ENCODE data around the gene SV2B.

Gene SV2B

DNA sequence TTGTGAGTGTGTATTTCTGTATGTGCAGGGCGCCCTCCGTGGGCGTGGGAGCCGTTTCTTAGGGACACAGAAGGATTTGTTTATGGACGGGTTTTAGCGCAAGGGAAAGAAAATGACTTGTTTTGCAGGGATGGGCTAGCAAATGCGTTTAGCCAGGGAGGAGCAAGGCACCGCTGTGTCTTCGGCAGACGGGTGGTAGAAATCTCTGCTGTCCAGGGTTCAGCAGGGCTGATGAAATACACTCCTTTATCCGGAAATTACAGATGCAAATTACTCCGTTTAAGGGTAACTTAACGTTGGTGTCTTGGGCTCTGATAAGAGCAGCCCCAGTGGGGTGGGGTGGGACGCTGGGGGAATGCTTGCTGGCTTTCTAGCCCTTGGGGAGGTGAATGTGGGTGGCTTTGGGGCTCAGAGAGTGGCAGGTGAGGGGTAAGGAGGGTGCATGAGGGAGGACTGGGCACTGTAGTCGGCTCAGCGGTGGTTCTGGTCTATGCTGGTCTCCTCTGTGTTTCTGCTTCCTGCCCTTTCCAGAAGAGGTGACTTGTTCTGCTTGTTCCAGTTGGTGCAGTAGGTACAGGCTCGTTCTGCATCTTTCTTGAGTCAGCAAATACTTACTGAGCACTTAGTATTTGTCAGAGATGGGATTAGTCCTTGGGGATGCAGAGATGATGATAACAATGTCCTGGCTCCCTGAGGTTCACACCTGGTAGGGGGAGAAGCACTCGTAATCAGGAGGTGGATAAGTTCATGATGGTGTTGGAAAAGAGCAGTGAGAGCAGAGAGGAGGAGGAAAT lies 954 bp downstream of the SV2B start:
- in situ Hi-C loops (cut with MboI; ENCODE audit: low sequenced_read_pairs): no loop called here

DNA sequence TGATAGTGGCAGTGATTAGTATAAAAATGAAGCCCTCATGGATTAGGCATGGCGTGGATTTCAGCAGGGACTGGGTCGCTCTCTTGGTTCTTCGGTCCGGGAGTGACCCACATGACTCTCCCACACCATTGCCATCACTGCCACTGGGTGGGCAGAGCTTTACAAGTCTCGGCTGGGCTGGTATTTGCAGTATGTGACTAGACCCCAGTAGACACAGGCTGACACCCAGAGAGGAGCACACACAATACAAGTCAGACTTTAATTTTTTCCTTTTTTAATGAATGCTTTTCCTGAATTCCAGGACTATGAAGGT lies 1.5 kb downstream of the SV2B start:
- in situ Hi-C loops (cut with MboI; ENCODE audit: low sequenced_read_pairs): no loop called here

DNA sequence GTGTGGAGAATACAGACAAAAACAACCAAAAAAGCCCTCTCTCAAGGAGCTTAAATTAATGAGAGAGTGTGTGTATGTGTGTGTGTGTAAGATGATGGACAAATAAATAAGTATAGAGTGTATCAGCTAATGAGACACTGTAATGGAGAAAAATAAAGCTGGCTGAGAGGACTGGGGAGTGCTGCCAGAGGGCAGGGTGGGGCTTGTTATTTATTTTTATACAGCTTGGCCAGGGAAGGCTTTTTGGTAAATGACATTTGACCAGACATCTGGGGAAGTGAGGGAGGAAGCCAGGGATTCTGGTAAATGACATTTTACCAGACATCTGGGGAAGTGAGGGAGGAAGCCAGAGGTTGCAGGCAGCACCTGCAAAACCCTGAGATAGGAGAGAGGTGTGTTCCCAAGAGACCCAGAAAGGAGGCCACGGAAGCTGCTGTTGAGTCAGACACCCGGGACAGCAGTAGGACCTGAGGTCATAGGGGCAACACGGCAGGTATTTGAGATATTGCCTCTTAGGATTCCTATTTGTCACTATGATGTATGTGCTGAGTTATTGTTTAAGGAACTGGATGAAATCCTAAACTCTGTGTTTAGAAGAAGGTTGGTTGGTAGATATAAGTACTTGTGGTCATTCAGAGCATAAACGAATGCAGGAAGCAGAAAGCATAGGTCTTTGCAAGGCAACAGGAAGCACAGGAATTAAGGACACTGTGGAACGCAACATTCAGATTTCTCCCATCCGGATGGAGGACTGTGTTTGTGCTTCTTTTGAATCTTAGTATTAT lies 2.7 kb downstream of the SV2B start:
- in situ Hi-C loops (cut with MboI; ENCODE audit: low sequenced_read_pairs): no loop called here

DNA sequence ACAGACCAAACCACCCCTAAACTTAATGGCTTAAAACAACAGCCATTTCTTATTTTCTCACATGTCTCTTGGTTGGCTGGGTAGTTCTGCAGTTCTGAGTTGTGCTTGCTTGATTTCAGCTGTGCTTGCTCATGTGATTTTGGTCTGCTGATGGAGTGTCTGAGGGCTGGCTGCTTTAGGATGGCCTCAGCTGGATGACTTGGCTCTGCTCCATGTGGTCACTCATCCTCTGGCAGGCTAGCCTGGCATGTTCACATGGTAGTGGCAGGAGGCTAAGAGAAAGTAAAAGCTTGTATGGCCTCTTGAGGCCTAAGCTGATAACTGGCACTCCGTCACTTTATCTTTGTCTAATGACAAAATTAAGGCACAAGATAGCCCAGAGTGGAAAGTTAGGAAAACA lies 4.1 kb downstream of the SV2B start:
- in situ Hi-C loops (cut with MboI; ENCODE audit: low sequenced_read_pairs): no loop called here

DNA sequence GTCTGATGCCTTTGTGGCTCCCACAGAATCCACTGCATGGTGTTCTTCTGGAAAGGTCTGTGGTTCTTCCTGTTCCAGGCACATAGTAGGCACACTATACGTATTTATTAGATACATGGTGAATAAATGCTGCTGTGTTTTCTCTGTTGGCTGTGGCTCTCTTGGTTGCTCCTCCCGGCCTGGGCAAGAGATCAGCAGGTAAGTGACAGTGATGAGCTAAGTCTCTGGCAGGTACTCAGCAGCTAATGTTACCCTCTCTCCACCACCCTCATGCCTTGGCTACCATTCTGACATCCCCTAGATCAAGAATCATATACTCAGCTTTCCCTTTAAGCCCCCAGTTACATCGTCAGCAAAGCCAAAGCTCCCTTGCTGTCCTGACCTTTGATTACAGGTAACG lies 8.4 kb downstream of the SV2B start:
- in situ Hi-C loops (cut with MboI; ENCODE audit: low sequenced_read_pairs): no loop called here

DNA sequence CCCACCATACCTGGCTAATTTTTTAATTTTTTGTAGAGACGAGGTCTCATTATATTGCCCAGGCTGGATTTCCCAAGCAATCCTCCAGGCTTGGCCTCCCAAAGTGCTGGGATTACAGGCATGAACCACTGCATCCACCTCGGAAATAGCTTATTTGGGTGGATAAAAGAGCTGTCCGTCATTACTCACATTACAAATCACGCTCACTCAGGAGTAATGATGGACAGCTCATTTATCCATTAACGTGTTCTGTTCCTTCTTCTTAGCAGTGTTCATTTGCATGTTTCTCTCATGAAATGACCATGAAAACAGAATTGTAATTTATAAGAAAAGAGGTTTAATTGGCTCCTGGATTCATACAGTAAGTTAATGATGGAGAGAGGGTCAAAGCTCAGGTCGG lies 9.8 kb downstream of the SV2B start:
- in situ Hi-C loops (cut with MboI; ENCODE audit: low sequenced_read_pairs): no loop called here

DNA sequence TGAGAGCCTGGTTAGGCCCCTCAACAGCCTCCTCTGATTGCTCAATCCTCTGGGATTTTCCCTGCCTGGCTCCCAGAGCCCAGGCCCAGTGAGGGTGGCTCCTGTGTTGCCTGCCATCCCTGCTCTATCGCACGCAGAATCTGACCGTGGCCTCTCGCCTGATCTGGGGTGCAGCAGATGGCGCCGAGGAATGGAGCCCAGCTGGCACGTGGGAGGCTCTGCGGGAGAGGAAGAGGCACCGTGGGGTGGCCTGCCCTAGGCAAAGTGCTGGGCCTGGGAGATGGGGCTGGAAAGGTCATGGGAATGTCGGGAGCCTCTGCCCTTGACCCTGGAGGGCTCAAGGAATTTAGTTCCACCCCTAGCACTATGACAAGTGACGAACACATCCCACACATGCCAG lies 10.3 kb downstream of the SV2B start:
- in situ Hi-C loops (cut with MboI; ENCODE audit: low sequenced_read_pairs): no loop called here

DNA sequence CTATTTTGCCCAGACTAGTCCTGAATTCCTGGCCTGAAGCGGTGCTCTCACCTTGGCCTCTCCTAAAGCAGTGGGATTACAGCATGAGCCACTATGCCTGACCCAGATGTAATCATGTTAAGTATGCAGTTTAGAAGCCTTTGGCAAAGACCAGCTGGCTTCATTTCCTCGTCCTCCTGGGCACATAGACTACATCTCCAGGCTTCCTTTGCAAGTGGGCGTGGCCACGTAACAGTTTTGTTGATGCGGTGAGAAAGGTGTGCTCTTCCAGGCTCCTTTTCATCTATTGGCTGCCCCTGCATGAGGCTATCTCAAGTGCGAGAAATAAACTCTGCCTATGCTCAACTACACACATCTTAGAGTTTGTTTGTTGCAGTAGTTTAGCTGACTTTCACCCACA lies 13.0 kb downstream of the SV2B start:
- in situ Hi-C loops (cut with MboI; ENCODE audit: low sequenced_read_pairs): no loop called here

DNA sequence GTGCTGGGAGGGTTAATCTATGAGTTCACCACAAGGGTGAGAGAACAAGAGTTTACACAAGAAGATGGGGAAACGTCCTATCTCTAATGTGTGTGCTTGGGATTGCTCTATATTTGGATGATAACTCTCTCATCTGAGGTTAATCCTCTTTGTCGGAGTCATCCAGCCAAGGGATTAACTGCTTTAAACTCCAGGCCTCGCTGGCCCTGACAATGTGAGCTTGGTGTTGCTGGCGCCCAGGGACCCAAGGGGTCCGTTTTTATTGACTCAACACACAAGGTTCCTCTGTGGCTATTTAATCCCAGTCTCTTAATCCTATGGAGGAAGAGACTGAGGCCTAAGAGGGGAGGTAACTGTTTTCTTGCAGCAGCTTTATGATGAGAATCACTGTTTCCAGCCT lies 14.2 kb downstream of the SV2B start:
- in situ Hi-C loops (cut with MboI; ENCODE audit: low sequenced_read_pairs): no loop called here

DNA sequence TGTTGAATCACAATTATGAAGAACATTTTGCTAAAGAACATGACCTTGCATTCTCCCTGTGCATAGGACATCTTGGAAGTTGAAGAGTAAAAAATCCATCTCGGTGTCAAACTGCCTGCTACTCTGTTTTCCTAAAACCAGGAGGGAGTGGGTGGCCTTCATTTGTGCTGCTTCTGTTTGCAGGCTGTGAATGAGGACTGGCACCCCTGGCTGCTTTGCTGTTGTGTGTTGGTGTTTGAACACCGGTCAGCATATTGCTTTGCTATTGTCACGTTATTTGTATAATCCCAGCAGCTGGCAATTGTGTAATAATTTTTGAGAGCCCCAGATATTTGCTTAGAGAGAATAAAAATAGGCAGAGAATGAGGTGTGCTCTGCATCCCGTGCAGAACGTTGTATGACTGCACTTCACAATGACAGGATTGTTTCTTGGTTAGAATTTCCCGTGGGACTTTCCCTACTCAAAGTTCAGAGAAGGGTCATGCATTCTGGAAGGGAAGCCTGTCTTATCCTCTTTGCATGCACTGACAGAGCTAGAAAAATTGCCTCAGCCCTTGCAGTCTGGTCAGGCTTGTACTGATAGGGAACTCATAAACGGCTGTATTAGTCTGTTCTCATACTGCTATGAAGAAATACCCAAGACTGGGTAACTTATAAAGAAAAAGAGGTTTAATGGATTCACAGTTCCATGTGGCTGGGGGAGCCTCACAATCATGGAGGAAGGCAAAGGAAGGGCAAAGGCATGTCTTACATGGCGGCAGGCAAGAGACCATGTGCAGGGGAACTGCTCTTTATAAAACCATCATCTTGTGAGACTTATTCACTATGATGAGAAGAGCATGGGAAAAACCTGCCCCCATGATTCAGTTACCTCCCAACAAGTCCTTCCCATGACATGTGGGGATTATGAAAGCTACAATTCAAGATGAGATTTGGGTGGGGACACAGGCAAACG lies 16.3 kb downstream of the SV2B start:
- in situ Hi-C loops (cut with MboI; ENCODE audit: low sequenced_read_pairs): no loop called here

DNA sequence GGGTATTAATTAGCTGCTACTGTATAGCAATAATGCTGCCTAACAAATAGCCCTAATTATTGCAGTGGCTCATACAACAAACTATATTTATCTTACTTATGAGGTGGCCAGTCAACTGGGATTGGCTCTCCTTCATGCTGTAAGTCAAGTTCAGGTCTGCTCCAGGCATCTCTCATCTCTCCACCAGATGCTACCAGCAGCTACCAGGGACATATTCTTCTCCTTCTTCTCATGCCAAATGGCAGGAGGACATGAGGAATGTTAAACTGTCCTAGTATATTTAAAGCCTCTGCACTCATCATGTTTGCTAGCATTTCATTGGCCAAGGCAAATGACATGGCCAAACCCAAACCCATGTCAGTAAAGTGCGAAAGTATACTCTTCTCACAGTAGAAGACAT lies 17.3 kb downstream of the SV2B start:
- in situ Hi-C loops (cut with MboI; ENCODE audit: low sequenced_read_pairs): no loop called here

DNA sequence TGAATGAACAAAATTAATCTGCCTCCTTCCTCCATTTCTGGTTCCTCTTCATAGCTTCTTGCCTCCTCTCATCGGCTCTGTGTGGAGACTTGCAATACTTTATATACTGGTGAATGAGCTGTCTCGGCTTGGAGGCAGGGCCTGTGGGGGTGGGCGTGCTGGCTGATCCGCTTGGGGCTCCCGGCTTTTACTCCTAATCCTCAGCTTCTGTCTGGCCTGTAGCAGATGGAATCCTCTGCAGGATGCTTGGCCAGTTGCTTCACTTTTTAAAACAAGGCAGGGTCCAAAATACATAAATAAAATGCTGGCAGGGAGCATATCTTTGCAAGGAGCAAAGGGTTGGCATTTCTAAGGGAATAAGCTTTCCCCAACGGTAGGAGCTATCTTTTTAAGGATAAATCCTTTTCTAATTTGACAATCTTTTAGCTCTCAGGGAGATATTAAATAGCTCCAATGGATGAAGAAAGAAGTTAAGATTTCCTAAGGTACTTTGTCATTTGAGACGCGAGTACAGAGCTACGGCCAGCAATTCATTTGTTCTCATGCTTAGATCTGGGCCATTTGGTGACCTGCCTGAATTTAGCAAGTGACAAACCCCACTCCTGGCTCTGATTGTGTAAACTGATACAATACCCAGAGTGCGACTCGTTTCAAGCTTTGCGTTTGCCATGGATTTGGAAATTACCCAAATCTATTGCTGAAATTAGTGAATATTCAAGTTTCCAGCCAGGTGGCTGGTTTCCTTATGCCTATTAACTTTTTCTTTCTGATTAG lies 18.9 kb downstream of the SV2B start:
- in situ Hi-C loops (cut with MboI; ENCODE audit: low sequenced_read_pairs): no loop called here

DNA sequence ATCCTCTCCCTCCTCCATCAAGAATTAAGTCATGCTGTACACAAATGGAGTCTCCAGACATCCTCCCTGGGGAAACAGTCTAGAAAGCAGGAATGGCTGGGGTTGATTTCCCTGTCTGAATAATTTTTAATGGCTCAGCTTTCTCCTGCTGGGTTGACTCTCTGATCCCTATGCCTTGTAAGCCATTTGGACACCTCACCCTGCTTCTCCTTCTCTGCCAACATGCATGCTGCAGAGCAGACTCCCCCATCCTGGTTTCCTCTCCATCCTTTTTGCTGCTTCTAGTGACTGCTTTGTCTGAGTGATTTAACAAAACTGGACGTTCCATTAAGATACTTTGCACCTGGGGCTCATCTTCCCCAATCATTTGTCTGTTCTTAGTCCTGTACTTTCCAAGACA lies 22.2 kb downstream of the SV2B start:
- in situ Hi-C loops (cut with MboI; ENCODE audit: low sequenced_read_pairs): no loop called here

DNA sequence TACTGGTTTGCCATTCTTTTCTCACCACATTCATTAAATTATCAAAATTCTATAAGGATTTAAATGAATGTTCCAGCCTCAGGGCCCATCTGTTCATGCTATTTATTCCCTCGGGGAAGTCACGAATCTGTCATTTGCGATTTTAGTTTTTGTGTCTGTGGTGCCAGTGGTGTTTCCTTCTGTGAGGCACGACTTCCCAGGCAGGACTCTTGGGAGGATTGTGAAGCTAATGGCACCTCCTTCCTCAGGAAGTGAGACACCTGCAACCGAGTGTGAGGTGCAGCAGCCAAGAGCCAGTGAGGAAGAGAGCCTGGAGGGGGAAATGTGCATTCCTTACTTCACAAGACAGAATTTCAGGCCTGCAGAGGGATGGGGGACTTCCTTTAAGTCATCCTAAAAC lies 24.1 kb downstream of the SV2B start:
- in situ Hi-C loops (cut with MboI; ENCODE audit: low sequenced_read_pairs): no loop called here

DNA sequence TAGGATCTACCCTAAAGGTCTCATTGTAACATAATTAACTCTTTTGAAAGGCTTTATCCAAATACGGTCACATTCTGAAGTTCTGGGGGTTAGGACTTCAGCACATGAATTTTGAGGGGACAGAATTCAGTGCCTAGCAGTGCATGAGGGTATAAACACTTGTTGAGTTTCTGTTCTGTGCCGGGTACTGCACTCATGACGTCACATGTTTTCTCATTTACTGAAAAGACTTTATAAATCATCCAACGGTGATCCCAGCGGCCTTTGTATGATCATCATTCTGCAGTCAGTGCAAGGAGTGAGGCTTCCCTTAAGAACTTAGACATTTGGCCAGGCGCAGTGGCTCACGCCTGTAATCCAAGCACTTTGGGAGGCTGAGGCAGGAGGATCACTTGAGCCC lies 25.1 kb downstream of the SV2B start:
- in situ Hi-C loops (cut with MboI; ENCODE audit: low sequenced_read_pairs): no loop called here

DNA sequence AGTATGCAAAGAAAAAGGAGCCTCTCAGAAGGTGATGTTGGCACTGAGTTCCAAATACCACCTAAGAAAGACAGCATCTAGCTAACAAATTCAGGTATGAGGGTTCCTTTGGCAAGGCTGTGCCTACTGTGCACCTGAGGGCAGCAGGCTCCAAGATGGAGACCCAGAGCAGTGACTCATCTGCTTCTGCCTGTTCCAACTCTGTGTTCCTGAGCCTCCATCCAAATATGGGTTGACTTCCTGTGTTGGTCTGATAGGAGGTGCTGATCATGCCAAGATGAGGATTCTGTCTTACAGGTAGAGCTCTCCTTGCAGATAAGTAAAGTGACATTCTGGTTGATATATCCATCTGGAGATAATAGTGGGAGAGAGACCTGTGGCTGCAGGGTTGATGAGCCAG lies 26.0 kb downstream of the SV2B start:
- in situ Hi-C loops (cut with MboI; ENCODE audit: low sequenced_read_pairs): no loop called here

DNA sequence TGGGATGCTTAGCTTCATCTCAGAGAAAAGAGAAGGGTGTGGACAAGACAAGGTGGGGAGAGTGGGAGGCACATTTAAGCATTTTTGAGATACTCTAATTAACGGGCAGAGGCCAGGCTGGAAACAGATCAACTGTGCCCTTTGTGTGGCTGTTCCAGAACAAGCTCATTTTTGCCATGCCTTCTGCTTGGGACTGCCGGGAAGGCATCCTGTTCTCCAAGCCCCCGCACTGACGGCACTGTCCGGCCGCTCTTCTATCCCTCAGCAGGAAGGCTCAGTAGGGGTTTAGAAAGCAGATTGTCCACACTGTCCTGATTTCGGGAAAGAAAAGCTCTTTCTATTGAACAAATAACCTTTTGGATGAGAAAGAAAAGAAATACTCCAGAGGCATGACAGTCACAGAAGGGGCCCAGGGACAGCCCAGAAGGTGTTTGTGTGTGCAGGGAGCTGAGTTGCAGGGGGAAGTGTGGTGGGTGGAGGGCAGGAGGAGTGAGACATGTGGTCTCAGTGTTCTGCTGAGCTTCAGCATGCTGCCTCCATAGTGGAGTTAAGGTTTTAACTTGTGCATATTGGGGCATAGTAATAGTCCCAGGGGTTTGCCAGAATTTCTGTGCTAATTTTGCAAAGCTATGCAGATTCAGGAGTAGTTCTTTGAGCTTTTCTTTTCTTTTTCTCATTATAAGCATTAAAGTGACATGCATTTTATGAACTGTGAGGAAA lies 27.3 kb downstream of the SV2B start:
- in situ Hi-C loops (cut with MboI; ENCODE audit: low sequenced_read_pairs): no loop called here

DNA sequence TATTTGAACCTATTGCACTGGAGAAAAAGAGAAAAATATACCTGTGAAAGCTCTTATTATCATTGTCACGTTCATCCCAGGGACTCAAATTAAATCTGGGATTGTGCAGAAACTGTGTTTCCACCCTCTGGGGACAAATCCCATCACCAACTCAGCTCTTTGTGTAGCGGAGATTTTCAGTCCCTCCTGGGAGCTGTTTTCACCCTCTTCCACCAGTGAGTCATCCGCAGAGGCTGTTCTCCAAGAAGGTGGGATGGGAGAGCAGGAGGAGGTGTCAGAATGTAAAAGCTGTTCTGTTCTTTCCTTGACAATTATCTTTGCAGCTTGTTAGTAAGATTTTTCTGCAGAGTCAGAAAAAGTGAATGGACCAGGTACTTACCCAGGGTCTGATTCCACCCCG lies 28.0 kb downstream of the SV2B start:
- in situ Hi-C loops (cut with MboI; ENCODE audit: low sequenced_read_pairs): no loop called here

DNA sequence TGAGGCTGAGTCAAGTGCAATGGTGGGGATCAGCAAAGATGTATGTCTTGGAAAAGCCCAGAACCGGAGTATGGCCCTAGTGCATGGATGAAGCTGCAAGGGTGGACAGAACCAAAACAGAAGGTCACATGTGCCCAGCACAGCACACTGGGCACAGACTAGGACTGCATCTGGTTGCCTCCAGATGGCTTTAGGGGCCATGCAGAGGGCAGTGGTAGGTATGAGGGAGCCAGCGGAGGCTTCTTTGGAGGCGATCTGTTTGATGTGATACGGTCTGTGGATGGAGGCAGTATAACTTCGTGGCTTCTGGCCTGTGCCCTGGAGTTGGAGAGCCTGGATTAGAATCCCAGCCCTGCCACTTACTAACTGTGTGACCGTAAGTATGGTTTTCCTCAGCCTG lies 29.4 kb downstream of the SV2B start:
- in situ Hi-C loops (cut with MboI; ENCODE audit: low sequenced_read_pairs): no loop called here

DNA sequence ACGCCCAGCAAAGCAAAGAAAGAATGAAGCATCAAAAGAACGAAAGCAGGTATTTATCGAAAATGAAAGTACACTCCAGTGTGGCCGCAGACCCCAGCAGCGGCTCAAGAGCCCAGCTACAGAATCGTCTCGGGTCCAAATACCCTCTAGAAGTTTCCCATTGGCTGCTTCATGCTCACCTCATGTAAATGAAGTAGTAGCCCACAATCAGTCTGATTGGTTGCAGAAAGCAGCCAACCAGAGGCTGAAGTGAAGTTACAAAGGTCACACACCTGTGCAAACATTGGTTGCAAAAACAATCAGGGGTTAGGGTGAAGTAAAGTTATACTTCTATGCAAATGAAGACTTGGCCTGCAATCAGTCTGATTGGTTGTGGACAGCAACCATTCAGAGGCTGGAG lies 32.0 kb downstream of the SV2B start:
- in situ Hi-C loops (cut with MboI; ENCODE audit: low sequenced_read_pairs): no loop called here
